Measurements from ENCODE around the gene PHC3.

The PHC3 gene

DNA sequence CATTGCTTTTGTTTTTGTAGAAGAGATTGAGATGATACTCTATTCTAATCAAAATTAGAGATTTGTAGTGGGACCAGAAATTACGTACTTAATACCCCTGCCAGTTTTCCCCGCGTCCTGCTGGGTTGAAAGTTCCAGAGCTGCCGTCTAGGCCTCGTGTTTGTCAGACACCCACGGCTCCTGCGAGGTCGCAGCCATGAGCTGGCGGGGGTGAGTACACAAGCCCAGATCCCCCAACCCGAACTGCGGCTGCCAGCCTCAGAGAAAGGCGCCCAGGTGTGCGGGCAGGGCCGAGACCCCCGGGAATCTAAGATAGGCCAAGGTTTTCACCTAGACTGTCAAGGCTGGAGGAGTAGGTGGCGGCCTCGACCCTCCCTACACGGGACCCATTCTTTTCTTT is 117.4 kb downstream of the PHC3 start:
- DNase-seq: no peak

DNA sequence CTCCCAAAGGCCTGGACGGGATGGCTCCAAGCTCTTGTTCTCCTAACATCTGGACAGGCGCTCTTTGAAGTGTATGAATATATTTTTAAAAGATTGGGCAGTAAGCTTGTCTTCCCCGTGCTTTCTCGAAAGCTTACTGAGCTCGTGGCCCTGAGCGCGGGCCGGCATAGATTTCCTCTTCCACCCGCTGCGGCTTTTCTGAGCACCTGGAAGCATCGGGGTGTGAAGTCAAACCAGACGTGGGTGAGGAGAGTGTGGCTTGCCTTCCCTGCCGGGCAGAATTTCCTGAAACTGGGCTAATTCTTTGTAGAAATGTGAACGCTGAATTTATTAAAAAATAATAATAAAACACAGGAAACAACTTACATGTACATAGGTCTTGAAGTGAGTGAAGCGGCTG is 117.8 kb downstream of the PHC3 start:
- DNase-seq: no peak

DNA sequence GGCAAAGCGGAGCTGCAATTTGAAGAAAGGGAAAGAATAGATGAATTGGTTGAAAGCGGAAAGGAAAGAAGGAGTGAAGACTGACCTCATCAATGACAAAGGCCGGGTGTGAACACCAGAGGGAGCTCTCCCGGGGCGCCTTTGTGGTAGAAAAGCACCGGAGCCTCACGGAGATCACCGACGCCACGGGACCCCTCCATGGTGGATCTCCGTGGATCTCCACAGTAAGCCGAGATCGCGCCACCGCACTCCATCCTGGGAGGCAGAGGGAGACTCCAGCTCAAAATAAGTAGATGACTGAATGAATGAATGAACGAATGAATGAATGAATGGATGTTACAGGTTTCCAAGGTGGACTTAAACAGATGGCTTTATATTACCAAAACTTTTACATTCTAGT is 118.8 kb downstream of the PHC3 start:
- no peak for DNase-seq

DNA sequence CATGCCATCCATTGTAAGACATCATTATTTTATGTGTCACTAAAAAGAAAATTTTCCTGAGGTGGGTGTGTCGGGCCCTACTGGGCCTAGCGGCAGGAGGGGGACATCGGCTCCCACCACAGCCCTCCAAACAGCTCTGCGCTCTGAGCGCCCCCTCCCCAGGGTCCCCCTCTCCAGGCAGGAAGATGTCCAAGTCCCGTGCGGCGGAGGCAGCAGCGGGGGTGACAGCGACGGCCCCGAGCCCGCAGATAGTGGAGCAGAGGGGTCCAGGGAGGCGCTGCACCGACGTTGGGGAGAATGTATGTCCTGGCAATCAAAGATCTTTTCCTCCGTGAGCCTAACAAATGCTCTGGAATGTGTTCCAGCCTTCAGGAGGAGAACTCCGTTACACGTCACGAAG is 119.5 kb downstream of the PHC3 start:
- DNase-seq: no peak

DNA sequence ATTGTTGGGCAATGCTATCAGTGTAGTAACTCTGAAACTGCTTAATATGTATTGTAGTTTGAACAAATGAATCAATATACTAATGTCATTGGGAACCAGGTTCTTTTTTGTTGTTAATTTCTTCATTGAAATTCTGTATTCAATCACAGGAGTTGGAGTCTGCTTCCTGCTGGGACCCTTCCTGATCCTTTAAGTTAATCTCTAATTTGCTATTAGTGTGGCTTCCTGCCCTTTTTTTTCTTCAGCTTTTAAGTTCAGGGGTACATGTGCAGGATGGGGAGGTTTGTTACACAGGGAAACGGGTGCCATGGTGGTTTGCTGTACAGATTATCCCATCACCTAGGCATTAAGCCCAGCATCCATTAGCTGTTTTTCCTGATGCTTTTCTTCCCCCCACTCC is 122.1 kb downstream of the PHC3 start:
- DNase-seq: no peak

DNA sequence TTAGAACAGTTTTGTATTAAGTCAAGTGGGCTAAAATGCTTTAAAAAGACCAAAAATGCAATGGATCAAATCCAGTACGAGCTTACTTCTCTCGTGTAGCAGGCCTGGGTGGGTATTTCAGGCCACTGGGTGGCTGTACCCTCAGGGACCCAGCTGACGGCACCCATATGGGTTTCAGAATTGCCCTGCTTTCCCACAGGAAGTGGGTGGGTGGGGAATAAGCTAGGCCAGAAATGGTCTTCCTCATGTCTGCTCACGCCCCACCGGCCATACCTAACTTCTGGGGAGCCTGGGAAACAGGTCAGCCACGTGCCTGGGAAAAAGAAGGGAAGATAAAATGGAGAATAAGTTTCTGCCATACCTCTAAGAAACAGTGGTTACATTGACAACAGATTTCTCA is 123.4 kb downstream of the PHC3 start:
- DNase-seq: no peak

DNA sequence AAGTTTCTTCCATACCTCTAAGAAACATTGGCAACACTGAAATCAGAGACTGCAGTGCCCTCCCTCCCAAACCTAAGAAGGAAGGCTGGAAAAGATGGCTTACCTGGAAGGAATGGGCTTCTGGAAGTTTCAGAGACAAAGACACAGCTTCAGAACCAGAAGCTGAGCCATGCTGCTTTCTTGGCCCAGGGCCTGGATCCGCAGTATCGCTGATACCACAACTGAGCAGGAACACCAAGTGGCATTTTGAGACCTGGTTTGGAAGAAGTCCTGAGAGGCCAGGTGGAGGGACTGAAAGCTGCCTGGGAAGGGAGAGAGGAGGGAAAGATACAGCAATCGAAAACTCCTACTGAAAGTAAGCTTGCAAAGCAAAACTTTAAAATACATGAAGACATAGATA is 124.0 kb downstream of the PHC3 start:
- no peak for DNase-seq

DNA sequence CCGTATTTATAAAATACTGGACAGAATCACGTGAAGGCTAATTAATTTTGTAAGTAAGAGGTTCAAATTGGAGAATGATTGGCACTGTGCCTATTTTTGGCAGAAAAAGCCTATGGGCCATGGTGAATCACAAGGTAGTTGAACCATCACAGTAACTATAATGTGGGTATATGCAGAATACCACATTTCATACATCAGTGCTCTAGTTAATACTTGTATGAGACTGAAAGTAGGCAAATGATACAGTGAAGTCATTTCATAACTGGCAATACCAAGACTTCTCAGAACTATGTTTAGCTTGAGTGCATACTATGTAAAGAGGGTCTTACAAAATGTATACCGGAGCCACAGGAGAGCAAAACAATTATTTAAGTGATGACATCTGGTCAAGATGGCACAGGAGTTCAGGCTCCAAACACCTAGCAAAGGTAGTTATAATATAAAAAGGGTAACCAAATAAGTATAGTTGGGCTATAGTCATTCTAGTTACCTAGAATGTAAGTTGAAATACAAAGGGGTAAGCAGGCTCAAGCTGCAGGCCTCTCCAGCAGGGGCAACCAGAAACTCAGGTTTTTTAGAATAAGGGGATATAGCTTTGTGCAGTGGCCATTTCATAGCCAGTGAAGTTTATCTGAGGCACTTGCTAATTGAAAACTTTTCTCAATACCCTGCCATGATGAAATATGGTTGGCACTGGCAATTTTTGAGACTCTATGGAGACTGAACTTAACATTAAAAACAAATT is 124.7 kb downstream of the PHC3 start:
- DNase-seq: no peak

DNA sequence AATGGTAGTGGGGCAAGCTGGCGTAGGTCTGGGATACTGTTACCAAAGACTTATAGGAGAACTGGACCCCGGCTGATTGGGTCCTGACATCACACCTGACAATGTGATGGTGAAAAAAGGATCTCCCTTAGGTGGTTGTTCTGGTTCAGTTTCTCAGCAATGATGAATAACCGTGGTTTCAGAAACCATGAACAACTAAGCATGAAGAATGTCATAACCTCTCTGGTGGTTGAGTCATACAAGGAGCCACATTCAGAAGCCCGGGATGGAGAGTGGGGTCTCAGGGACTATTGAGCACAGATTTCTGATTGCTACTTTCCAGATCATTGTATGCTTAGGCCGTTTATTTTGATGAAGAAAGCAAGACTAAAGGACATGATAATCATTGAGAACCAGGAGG is 126.3 kb downstream of the PHC3 start:
- no peak for DNase-seq

DNA sequence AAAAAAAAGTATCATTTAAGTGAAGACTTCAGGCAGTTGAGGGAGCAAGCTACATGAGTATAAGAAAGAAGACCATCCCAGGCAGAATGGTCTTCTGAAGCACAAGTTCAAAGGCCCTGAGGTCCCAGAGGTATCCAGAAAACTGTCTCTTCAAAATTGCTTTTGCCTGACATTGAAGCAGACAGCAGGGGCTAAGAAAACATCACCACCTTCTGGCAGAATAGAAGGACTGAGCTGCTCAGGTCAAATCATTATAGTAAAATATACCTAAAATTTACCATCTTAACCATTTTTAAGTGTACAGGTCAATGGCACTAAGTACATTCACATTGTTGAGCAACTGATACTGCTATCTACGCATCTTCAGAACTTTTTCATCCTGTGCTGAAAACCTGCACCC is 127.3 kb downstream of the PHC3 start:
- DNase-seq: peak; percentile 24

DNA sequence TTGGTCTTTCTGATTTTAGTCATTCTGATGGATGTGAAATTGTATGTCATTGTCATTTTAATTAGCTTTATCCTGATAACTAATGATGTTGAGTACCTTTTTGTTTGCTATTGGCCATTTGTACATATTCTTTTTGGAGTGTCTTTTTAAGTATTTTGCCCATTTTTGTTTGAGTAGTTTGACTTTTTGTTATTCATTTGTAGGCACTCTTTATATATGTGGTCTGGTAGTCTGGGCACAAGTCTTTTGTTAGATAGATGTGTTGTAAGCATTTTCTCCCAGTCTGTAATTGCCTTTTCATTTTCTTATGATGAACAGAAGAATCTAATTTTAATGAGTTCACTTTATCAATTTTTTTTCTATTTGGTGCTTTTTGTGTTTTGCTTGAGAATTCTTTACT is 129.1 kb downstream of the PHC3 start:
- no peak for DNase-seq

DNA sequence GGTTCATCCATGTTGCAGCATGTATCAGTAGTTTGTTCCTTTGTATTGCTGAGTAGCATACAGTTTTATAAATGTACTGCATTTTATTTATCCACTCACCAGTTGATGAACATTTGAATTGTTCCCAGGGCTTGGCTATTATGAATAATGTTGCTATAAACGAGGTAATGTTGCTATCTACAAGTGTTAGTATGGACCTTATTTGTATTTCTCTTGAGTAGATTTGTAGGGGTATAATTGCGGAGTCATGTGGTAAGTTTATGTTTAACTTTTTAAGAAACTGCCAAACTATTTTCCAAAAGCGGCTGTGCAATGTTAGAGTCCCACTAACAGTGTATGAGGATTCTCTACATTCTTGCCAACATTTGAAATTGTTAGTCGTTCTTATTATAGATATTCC is 130.8 kb downstream of the PHC3 start:
- DNase-seq: no peak

DNA sequence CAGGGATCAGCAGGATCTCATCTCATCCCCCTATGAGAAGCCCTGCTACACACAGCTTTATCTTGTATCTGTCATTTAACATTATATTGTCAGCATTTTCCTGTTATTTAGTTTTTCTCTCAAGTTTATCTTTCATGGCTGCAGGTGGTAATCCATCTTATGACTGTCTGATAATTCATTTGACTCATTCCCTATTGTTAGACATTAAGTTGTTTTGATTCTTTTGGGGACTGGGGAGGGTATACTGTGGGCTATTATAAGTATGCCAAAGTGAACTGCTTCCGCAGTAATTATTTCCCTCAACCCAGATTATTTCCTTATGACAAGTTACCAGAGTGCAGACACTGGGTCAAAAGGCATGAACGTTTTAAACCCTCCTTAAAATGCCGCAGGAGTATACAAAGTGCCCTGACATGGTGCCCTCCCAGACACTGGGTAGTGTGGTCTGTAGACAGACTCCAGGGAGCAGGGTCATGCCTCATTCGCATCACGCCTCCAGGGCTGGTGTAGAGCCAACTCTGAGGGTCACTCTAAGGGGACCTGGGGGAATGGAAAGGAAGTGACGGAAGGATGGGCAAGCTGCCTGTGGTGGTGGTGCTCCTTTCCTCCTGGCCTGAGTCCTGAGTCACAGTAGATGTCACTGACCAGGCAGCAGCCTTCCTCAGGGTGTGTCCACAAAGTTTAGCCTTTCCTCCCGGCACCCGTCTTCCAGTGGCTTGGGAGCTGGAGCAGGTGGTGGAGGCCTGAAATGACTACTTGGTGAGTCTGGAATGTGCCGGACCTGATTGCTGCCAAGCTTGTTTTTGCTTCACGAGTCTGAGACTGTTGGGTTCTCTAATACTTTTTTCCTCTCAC is 132.2 kb downstream of the PHC3 start:
- DNase-seq: no peak

DNA sequence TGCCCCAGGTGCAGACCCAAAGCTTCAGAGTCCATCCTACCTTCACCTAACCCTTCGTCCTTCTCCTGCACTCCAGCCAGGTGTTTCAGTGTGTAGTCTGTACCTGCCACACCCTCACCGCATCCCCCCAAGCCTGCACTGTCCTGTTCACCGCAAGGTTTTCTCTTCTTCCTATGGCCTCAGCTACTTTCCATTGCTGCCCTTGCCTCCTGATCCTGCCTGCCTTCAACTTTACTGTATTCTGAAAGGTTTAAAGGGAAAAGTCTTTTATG is 134.5 kb downstream of the PHC3 start:
- no peak for DNase-seq

DNA sequence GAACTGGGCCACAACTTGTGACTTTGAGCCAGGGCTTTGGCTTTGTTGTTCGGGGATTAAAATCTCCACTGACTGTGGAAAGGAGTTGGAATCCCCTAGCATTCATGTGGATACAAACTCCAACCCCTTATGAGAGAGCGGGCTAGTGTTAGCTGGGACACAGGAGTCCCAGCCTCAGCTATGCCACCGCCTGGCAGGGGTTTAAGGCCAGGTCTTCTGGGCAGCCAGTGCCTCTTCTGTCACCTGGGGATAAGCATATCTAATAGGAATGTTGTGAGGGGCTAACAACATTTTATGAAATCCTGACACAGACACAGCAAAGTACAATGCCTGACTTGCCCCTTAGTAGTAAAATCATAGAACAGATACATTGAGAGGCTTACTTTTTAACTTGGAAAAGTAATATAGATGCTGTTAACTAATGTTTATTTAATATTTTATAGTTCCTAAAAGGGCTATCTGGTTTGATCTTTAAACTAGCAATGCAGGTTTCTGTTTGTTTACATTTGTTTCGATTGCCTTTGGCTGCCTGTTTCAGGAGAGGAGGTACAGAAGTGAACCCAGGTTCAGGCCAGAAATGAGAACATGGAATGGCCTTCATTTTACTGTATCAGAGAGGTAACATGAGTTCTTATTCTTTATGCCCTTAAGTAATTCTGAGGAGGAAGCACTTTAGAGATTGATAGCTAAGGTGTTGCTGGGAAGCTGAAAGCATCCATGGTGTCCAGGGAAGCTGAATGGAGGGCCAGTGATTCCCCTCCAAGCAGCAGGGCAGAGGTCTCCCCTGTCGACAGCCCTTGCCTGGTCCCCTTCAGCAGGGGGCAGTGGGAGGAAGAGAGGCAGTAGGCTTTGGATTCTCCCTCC is 135.0 kb downstream of the PHC3 start:
- DNase-seq: no peak

DNA sequence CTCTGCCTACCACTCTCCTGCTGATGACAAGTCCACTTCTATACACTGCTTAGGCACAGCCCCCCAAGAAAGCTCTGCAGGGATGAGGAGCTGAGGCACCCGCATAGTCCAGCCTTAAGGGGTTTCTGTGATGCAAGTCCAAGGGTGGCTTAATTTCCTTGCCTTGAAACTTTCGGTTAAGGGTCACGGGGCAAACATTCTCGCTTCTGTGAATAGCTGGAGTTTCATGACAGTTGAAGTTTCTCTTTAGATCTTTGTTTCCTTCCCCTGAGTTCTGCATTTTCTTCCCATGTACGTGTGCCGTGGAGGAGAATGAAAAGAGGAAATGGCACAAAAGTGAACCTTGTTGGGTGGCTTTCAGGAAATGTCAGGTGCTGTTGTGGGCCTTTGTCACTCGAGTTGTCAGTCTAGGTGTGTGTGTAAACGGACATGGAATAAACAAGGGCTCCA is 136.7 kb downstream of the PHC3 start:
- DNase-seq: no peak

DNA sequence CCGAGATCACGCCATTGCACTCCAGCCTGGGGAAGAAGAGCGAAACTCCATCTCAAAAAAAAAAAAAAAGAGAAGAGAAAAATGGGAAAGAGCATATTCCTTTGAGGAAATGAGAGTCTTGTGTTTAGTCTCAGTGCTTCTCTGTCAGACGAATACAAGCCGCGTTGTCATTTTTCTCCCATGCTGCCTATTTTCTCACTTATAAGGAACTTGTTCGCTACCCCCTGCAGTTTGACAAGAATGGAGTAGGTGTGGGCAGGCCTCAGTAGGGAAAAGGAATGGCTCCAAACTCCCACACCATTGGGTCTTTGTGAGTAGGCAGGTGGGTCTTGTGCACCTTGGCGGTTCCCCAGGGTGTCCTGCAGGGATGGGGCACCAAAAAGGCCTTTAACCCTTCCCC is 137.3 kb downstream of the PHC3 start:
- no peak for DNase-seq

DNA sequence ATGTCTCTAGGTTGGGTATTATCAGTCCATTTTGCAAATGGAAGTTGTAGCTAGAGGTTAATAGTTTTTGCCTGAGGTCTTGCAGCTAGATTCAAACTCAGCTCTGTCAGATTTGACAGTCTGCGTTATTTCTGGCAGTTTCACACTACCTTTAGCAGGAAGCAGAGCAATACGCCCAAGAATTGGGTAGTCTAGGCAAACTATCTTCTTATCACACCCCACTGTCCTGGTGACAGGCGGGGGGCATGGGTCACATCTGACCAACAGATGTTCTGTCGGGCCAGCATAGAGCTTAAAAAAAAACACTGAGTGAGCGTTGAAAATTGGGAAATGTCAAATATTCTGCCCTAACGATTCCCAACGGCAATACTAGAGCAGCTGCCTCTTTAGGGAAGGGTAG is 138.0 kb downstream of the PHC3 start:
- no peak for DNase-seq

DNA sequence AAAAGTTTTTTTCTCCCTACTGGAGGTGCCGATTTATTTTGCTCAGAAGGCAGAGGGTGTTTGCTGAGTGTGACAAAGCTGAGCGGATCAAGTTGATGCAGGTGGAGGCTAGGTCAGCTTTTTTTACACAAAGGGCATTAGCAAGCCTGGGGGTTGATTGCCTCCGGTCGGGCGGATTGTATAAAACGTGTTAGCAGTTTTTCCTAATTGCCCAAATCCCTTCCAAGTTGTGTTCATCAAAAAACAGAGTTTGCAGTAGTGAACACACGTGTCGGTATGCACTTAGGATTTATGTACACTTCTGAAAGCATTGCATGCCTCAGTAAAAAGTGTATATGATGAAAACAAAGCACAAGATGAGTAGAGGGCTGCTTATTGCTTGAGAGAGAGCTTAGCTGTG is 141.1 kb downstream of the PHC3 start:
- DNase-seq: no peak

DNA sequence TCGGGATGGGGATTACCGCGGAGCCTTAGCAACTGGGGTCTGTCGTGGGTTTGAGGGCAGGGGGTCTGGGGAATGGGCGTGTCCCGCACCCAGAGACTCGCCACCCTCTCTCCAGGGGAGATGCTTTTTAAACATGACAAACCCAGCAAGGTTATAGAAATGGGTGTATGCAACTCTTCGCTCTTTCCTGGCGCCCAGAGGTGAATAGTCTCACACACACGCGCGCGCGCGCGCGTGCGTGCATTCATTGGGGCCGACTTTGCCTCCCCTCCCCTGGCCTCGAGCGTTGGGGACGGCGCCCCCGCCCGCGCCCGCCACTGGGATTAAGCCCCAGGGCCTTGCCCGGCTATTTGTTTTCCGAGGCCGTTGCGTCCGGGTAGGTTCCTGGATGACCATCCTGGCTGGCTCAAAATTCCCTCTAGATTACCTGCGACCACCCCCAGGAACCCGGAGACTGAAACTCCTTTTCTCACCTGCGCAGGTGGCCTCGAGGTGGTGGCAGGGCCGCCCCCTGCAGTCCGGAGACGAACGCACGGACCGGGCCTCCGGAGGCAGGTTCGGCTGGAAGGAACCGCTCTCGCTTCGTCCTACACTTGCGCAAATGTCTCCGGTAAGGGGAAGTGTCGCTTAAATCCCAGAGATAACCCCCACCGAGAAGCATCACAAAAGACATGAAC is 143.0 kb downstream of the PHC3 start:
- peak; percentile 29 for DNase-seq
